NCI-H2081 (cell line): ENCODE results near the gene MKX.

ENCODE experiments used
- DNase-seq, 2 experiments: peaks; one replicate each; lab custom pipeline; 2025; lab: John Stamatoyannopoulos, UW

MKX gene

DNA sequence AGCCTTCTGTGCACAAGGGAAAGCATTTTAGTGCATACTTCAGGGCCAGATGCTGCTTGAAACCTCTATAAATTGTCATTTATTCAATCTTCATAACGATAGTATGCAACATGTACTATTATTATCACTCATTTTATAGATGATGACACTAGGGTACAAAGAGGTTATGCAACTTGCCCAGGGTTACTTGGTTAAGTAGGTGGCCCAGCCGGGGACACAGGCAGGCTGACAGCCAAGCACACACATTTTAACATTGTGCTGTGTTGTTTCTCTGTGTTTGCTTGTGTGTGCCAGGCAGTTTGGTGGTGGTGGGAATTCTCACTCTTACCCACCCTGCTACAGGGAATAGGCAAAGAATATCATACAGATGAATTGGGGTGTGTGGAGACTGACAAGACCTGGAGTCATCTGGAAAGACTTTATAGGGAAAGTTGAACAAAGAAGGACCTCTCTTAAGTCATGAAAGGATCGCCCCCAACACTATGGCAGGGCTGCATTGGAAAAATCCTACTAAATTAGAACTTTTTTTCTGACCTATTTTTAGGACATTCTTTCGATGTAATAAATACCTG lies 98.9 kb downstream of the MKX start:
- DNase-seq, result no peak

DNA sequence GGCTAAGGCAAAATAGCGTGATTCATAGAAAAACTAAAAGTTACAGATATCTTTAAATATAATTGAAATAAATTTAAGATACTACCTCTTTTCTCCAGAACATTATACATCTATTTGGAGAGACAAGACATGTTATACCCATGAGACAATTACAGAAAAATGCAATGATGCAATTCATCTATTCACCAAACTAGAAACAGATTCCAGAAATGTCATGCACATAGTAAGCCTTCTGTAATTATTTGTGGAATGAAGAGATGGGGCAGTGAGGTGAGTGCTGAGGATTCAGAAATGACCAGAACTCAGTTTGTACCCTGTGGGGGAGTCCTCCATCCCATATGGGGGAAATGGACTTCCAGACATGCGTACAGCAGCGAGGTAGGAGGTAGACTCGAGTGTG lies 99.4 kb downstream of the MKX start:
- DNase-seq, result no peak

DNA sequence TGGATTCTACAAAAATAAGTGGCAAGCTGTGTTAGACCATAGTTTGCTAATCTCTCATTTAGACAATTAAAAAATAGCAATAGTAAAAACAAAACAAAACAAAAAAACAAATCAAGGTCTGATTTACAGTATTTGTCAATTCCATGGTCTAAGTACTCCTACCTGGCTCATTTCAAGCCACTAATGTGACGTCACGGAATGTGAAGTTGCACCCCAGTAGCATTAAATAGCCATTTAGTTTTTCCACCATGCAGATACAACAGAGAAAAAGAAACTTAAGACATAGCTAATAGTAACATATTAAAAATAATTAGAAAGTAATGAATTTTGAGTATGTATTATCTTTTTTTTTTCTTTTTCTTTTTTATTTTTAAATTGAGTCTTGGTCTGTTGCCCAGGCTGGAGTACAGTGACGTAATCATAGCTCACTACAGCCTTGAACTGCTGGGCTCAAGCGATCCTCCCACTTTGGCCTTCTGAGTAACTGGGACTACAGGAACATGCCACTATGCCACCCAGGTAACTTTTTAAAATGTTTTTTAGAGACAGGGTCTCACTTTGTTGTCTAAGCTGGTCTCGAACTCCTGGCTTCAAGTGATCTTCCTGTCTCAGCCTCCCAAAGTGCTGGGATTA lies 101.2 kb downstream of the MKX start:
- no peak for DNase-seq

DNA sequence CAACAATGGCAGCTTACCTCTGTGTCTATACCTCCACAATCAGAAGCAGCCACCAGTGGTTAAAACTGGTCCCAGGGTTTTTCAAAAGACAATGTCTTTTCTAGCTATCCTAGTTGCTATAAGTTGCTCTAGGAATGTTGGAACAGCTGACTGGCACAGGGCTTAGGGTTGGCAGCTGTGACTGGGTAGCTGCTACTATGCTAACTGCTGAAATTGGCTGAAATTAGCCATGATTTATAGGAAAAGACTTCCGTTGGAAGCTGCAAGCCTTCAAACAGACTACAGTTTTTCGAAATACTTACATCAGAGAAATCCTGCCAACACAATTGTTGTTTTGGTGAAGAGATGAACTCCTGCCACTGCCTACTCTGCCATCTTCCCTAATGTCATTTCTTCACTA lies 102.3 kb downstream of the MKX start:
- no peak for DNase-seq

DNA sequence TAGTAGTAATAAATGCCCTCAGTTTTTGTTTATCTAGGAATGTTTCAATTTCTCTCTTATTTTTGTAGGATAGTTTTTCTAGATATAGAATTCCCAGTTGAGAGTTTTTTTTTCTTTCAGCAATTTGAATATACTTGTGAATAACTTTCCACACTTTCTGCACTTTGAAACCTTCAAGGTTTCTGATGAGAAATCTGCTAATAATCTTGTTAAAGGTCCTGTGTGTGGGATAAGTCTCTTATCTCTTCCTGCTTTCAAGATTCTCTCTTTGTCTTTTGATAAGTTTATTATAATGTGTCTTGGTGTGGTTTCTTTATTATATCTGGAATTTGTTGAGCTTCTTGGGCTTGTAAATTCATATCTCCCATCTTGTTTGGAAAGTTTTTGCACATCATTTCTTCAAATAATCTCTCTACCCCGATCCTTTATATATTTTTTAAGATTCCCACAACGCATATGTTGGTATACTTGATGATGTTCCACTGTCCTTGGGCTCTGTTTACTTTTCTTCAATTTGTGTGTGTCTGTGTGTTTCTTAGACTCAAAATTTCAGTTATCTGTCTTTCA lies 103.5 kb downstream of the MKX start:
- DNase-seq, result no peak

DNA sequence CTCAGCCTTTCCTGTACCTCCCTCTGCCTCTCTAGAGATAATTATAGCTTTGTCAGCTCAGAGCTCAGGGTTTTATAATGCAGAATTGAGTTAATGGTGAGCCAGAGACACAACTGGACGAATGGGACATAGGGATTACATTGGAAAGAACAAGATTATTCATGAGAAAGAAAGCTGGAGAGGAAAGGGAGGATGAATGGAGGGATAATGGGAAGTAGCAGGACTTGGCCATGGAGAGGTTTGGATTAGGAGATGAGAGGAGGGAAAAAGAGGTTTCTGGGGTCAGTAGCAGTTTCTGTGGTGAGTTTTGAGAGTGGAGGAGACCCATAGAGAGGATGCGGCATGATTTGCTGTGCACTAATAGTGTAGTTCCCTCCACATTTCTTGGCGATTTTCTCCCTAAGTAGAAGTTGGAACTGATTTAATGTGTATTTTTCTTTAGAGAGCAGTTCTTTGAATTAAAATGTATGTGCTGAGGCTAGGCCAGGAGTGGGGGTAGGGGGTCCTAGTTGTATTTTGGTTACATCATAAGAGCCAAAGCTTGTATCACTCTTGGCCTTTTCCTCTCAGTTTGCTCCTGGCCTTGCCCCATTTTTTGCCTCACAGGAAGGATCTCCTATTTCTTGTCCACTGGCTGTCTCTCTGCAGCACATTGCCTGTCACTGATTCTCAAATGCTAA lies 107.4 kb downstream of the MKX start:
- no peak for DNase-seq

DNA sequence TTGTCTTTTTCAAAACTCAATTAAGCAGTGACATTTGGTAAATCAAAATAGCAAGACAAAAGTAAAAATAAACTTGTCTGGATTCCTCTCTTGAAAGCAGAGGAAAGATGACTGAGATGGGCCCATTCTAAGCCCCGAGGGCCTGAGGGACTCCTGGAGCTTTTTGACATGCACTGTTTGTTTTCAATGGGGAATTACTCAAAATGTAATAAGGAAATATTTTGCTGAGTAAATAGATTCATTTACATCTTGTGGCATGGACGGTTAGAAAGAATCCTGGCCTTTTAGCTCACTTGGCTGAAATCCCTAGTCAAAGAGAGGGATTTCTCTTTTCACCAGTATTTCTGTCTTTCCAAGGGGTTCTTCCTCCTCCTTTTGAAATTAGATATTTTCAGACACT lies 108.0 kb downstream of the MKX start:
- no peak for DNase-seq

DNA sequence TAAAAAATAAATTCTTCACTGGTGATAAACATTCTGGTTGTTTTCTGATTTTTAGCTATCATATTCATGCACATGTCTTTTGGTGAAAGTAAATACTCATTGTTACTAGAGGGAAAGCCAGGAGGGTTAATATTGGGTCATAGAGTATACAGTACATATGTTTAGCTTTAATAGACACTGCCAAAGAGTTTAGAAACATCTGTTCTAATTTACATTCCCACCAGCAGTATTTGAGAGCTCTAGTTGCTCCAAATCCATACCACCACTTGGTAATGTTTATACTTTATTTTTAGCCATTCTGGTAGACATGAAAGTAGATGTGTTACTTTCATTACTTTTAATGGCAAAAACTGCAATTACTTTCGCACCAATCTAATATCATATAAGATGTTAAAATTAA lies 108.8 kb downstream of the MKX start:
- DNase-seq, result no peak

DNA sequence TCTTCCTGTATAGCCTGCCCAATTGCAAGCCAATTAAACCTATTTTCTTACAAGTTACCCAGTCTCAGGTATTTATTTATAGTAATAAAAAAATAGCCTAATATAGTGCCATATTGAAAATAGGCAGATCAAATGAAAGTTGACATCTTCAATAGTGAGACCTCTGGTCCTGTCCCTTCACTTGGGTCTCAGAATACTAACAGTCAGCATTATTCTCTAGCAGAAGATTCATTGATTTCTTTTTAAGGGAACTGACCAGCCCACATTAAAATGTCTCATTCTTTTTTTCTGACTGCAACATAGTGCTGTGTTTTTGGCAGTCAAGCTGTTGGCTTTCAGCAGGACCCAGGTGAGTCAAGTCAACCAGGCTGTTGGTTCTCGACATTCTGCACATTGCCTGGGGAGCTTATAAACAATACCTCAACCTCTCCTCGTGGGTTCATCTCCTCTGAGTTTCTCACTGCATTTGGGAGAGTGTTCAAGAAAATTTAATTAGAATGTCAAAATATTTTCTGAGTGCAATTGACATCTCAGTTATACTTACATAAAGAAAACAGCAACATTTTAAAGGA lies 109.8 kb downstream of the MKX start:
- DNase-seq, result no peak

DNA sequence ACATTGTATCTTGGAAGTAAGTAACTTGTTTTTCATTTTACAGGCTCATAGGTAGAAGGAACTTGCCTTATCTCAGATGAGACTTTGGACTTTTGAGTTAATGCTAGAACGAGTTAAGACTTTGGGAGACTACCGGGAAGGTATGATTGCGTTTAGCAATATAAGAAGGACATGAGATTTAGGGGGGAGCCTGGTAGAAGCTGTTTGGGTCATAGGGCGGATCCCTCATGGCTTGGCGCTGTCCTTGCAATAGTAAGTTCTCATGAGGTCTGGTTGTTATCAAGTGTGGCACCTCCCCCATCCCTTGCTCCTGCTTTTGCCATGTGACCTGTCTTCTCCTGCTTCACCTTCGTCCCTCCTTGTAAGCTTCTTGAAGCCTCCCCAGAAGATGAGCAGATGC lies 110.3 kb downstream of the MKX start:
- no peak for DNase-seq

DNA sequence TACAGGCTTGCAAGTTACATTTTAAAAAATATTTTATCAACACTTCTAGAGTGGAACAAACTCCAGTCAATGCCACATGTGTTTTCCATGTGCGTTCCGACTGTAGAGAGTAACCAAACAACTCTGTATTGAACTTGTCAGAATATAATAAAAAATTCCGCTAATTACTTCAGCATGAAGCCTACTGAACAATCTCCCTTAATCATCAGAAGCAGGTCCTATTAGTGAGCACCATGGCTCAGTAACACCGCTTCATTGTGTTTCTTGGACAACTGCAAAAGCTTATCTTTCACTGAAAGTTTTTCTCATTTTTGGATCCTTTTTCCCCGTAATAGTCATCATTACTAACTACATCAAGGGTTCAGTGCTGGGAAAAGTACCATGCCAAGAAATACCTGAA lies 117.0 kb downstream of the MKX start:
- no peak for DNase-seq

DNA sequence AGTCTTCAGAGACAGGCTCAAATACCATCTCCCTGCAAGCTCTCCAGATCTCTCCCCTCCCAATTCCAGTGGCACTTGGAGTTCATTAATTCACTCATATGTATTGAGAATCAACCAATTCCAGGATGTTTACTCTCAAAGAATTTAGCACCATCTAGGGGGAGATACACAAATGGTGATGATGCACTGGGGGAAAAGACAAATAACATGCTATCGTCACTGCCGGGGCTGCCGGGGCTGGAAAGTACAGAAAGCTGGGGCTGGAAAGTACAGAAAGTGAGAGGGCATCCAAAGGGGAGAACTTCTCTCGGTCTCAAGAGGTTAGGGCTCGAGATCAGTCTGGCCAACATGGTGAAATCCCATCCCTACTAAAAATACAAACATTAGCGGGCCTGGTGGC lies 118.7 kb downstream of the MKX start:
- no peak for DNase-seq

DNA sequence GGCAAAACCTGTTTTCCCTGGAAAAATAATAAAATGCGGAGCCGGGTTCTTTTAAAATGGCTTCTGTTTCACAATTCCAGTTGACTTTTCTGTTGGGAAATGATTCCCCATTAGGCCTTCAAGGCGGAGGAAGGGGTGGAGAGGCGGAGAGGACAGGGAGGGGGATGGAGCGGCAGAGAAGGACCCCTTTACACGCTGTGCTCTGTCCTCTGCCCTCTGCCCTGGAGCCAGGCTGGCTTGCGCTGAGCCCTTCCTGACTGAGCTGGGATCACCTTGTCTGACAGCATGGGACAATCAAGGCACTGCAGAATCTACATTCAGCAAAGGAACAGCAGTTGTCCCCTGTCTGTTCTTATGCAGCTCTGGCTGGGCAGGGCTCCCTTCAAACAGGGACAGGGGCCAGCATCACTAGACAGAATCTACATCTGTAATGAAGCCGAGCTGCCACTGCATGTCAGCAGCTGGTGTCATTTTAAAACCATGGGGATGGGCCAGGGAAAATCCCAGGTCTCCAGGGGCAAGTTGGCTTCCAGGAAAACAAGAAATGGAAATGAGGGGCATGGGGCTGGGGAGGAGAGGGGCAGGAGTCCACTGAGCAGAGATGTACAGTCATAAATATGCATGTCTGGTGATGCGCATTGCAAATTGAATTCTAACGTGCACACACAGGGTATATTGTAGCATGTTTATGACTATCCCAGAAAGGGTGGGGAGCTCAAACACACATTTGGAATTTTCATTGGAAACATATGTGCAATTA lies 120.0 kb downstream of the MKX start:
- DNase-seq, result no peak

DNA sequence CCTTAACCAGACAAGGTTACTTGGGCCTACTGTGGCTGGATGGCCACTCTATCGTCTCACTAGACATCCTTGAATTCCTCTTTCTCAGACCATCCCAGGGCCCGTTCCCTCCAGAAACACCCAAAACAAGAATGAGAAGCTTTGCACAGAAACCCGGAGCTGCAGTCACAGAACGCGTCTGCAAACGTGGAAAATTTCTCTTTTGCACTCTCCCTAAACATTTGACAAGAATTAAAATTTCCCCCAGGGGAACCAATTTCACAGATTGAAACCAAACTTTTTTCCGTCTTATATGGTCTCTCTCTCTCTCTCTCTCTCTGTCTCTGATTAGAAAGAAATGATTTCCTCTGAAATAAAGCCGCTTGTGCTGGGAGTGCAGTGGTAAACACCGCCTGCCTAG lies 120.7 kb downstream of the MKX start:
- no peak for DNase-seq
